ENCODE data around the gene GNPDA1.
A peak's percentile ranks its signal among the peaks of the same experiment; 100 is the strongest.
"Not testable (repeated sequence)": the region's sequence is repeated elsewhere in the genome, so short reads cannot be mapped to it uniquely, and the experiment has no call there.

The GNPDA1 gene

DNA sequence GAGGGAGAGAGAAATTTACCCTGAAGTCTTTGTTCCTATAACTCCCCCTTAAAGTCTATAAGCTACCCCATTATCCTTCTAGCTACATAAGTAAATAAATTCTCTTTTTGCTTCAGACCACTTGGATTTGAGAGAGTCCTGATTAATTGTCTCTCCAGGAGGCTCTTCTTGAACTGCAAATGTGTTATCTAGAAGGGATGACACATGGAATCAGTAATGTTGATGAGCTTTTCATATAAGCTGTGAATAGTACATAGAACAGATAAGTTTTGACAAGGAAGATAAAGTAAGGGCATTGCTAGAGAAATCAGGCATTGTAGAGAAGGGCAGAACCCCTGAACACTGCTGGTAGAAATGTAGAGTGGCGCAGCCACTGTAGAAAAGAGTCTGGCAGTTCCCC lies 42.5 kb upstream of the GNPDA1 start:
- Histone ChIP-seq H3K27ac (ENCODE audit: low read length, poor library complexity, severe bottlenecking) (no peak overlapping the region), H3K23ac (ENCODE audit: low read length in 2 of 2) (no peak overlapping the region), H4K91ac (ENCODE audit: low read length) (no peak overlapping the region), H3K9me3 (ENCODE audit: control insufficient read depth, low read length) (no peaks in the 10 kb centered on the region), H3K4ac (ENCODE audit: low read depth in 1 of 2, low read length in 2 of 2) (no peak overlapping the region), H3K9ac (ENCODE audit: low read length) (no peak overlapping the region), H4K8ac (ENCODE audit: low read length) (no peak overlapping the region), H2BK5ac (ENCODE audit: low read depth, low read length, poor library complexity, severe bottlenecking) (no peak overlapping the region), H2AFZ (ENCODE audit: low read depth, low read length) (no peak overlapping the region), H3K27me3 (ENCODE audit: control insufficient read depth in 1 of 2, insufficient read depth in 1 of 2, low read length in 2 of 2) (no peaks in the 10 kb centered on the region), H3K18ac (ENCODE audit: low read depth in 1 of 2, low read length in 2 of 2) (no peak overlapping the region), H3K14ac (ENCODE audit: low read length in 2 of 2) (no peak overlapping the region), H3K4me3 (ENCODE audit: insufficient read depth in 1 of 2, low read depth in 1 of 2, low read length in 2 of 2) (no peak overlapping the region), H3K4me1 (ENCODE audit: control insufficient read depth, insufficient read depth, low read depth, low read length) (peaks cover 2% of the 10 kb centered on the region), H3K79me1 (replicated peaks; ENCODE audit: low read length, poor library complexity, severe bottlenecking) (no peaks in the 10 kb centered on the region), H3K36me3 (ENCODE audit: control insufficient read depth in 1 of 2, insufficient read depth in 2 of 2, low read depth in 1 of 2, low read length in 2 of 2) (no peaks in the 10 kb centered on the region), H2BK120ac (ENCODE audit: low read depth, low read length) (no peak overlapping the region), H3K4me2 (ENCODE audit: low read length, poor library complexity, severe bottlenecking) (no peak overlapping the region), H2BK12ac (ENCODE audit: low read length in 2 of 2) (no peak overlapping the region), H2BK15ac (ENCODE audit: low read depth, poor library complexity, severe bottlenecking) (no peak overlapping the region), H2AK5ac (ENCODE audit: low read length, severe bottlenecking) (no peak overlapping the region)
- DNase-seq = no peak
- WGBS = 80% methylated on average over 1 of the region's 1 CpG

DNA sequence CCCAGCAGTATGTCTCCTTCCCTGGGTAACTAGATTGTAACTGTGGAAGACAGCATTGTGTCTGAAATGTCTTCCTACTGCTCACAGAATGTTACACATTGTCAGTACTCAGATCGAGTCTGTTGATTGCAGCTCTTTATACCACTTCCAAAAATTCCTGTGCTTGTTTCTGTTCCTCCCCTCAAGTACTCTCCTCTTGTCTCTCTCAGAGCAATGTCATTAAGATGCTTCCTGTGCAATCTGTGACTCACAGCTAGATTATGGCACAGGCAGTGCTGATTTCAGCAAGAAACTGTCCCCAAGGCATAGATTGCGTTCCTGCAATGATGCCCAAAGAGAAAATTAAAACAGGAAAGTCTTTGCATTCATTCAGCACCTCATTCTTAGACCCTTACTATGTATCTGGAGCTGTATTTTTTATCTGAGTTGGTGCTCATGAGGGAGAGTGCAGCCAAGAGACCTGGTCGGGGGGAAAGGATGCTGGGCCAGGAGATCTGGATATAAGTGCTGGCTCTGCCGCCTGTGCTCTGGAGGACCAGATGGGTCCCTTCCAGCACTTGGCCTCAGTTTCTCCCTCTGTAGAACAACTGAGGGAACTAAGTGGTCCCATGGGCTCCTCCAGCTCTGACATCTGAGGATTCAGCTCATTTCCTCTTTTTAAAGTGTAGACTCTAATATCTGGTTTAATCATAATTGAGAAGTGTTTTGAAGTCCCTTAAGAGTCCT lies 40.8 kb upstream of the GNPDA1 start:
- no peak overlapping the region for H4K91ac ChIP-seq (ENCODE audit: low read length)
- no peaks in the 10 kb centered on the region for H3K9me3 ChIP-seq (ENCODE audit: control insufficient read depth, low read length)
- H3K4me1 ChIP-seq (ENCODE audit: control insufficient read depth, insufficient read depth, low read depth, low read length) = peaks cover 2% of the 10 kb centered on the region
- H3K14ac ChIP-seq (ENCODE audit: low read length in 2 of 2) = no peak overlapping the region
- H2AK5ac ChIP-seq (ENCODE audit: low read length, severe bottlenecking) = no peak overlapping the region
- H3K27me3 ChIP-seq (ENCODE audit: control insufficient read depth in 1 of 2, insufficient read depth in 1 of 2, low read length in 2 of 2) = peaks cover 0 to 3% of the 10 kb centered on the region in 2 experiments
- H3K4ac ChIP-seq (ENCODE audit: low read depth in 1 of 2, low read length in 2 of 2) = no peak overlapping the region
- H3K18ac ChIP-seq (ENCODE audit: low read depth in 1 of 2, low read length in 2 of 2) = no peak overlapping the region
- no peak overlapping the region for H3K27ac ChIP-seq (ENCODE audit: low read length, poor library complexity, severe bottlenecking)
- H3K79me1 ChIP-seq (replicated peaks; ENCODE audit: low read length, poor library complexity, severe bottlenecking) = no peaks in the 10 kb centered on the region
- peak overlapping the region; percentile 57 for H3K9ac ChIP-seq (ENCODE audit: low read length)
- DNase-seq = peak; percentile 77
- H3K4me2 ChIP-seq (ENCODE audit: low read length, poor library complexity, severe bottlenecking) = no peak overlapping the region
- peak overlapping the region in 1 of 2 experiments; percentile 16 for H3K4me3 ChIP-seq (ENCODE audit: insufficient read depth in 1 of 2, low read depth in 1 of 2, low read length in 2 of 2)
- H3K36me3 ChIP-seq (ENCODE audit: control insufficient read depth in 1 of 2, insufficient read depth in 2 of 2, low read depth in 1 of 2, low read length in 2 of 2) = no peaks in the 10 kb centered on the region
- H2BK120ac ChIP-seq (ENCODE audit: low read depth, low read length) = no peak overlapping the region
- peak overlapping the region in 1 of 2 experiments; percentile 48 for H2BK12ac ChIP-seq (ENCODE audit: low read length in 2 of 2)
- H2AFZ ChIP-seq (ENCODE audit: low read depth, low read length) = no peak overlapping the region
- no peak overlapping the region for H2BK5ac ChIP-seq (ENCODE audit: low read depth, low read length, poor library complexity, severe bottlenecking)
- H2BK15ac ChIP-seq (ENCODE audit: low read depth, poor library complexity, severe bottlenecking) = no peak overlapping the region
- H4K8ac ChIP-seq (ENCODE audit: low read length) = no peak overlapping the region
- no peak overlapping the region for H3K23ac ChIP-seq (ENCODE audit: low read length in 2 of 2)
- WGBS = 37% methylated on average over 3 of the region's 4 CpGs

DNA sequence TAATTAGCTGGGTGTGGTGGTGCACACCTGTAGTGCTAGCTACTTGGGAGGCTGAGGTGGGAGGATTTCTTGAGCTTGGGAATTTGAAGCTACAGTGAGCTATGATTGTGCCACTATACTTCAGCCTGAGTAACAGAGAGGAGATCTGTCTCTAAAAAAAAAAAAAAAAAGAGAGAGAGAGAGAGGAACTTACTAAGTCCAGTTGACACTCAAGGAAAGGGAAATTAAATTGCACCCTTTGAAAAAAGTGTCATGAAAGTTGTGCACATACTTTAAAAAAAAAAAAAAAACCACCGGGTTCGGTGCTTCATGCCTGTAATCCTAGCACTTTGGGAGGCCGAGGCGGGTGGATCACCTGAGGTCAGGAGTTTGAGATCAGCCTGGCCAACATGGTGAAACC lies 39.2 kb upstream of the GNPDA1 start:
- not testable (repeated sequence) for DNase-seq; H3K4me1 ChIP-seq (ENCODE audit: control insufficient read depth, insufficient read depth, low read depth, low read length); H4K8ac ChIP-seq (ENCODE audit: low read length); H3K14ac ChIP-seq (ENCODE audit: low read length in 2 of 2); H3K36me3 ChIP-seq (ENCODE audit: control insufficient read depth in 1 of 2, insufficient read depth in 2 of 2, low read depth in 1 of 2, low read length in 2 of 2); H3K4me3 ChIP-seq (ENCODE audit: insufficient read depth in 1 of 2, low read depth in 1 of 2, low read length in 2 of 2); H3K4me2 ChIP-seq (ENCODE audit: low read length, poor library complexity, severe bottlenecking); H3K18ac ChIP-seq (ENCODE audit: low read depth in 1 of 2, low read length in 2 of 2); H4K91ac ChIP-seq (ENCODE audit: low read length); H2BK5ac ChIP-seq (ENCODE audit: low read depth, low read length, poor library complexity, severe bottlenecking); H3K79me1 ChIP-seq (replicated peaks; ENCODE audit: low read length, poor library complexity, severe bottlenecking); H2BK120ac ChIP-seq (ENCODE audit: low read depth, low read length); H2AK5ac ChIP-seq (ENCODE audit: low read length, severe bottlenecking); H3K27me3 ChIP-seq (ENCODE audit: control insufficient read depth in 1 of 2, insufficient read depth in 1 of 2, low read length in 2 of 2); H2AFZ ChIP-seq (ENCODE audit: low read depth, low read length); H3K9ac ChIP-seq (ENCODE audit: low read length); H3K27ac ChIP-seq (ENCODE audit: low read length, poor library complexity, severe bottlenecking); H2BK12ac ChIP-seq (ENCODE audit: low read length in 2 of 2); H3K9me3 ChIP-seq (ENCODE audit: control insufficient read depth, low read length); H2BK15ac ChIP-seq (ENCODE audit: low read depth, poor library complexity, severe bottlenecking); H3K23ac ChIP-seq (ENCODE audit: low read length in 2 of 2); H3K4ac ChIP-seq (ENCODE audit: low read depth in 1 of 2, low read length in 2 of 2)
- WGBS = 92% methylated on average over 4 of the region's 4 CpGs

DNA sequence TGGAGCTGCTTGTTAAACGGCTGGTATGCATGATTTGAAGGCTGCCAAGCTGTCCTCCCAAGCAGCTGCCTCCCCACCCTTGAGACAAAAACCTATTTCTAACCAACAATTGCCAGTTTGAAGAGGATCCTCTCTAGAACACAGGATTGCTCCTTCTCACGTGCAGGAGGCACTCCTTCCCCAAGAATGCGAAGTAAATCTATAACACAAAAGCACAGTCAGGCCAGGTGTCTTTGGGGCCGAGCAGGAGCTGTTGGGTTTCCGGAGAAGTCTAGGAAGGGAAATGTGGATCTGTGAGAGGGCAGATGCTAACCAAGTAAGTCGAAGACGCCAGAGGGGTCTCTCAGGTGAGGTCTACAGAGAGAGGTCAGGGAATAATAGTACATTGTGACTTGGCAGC lies 35.4 kb upstream of the GNPDA1 start:
- H2BK5ac ChIP-seq (ENCODE audit: low read depth, low read length, poor library complexity, severe bottlenecking) = no peak overlapping the region
- H2AK5ac ChIP-seq (ENCODE audit: low read length, severe bottlenecking) = no peak overlapping the region
- no peak overlapping the region for H2BK15ac ChIP-seq (ENCODE audit: low read depth, poor library complexity, severe bottlenecking)
- no peak overlapping the region for H4K91ac ChIP-seq (ENCODE audit: low read length)
- H3K9ac ChIP-seq (ENCODE audit: low read length) = no peak overlapping the region
- H3K4me3 ChIP-seq (ENCODE audit: insufficient read depth in 1 of 2, low read depth in 1 of 2, low read length in 2 of 2) = no peak overlapping the region
- no peak overlapping the region for H2BK120ac ChIP-seq (ENCODE audit: low read depth, low read length)
- no peak overlapping the region for H4K8ac ChIP-seq (ENCODE audit: low read length)
- no peak overlapping the region for H3K18ac ChIP-seq (ENCODE audit: low read depth in 1 of 2, low read length in 2 of 2)
- no peak overlapping the region for H3K4me2 ChIP-seq (ENCODE audit: low read length, poor library complexity, severe bottlenecking)
- no peak overlapping the region for H2AFZ ChIP-seq (ENCODE audit: low read depth, low read length)
- peaks cover 0 to 7% of the 10 kb centered on the region in 2 experiments for H3K27me3 ChIP-seq (ENCODE audit: control insufficient read depth in 1 of 2, insufficient read depth in 1 of 2, low read length in 2 of 2)
- no peak overlapping the region for H2BK12ac ChIP-seq (ENCODE audit: low read length in 2 of 2)
- no peaks in the 10 kb centered on the region for H3K9me3 ChIP-seq (ENCODE audit: control insufficient read depth, low read length)
- no peak for DNase-seq
- H3K27ac ChIP-seq (ENCODE audit: low read length, poor library complexity, severe bottlenecking) = no peak overlapping the region
- H3K14ac ChIP-seq (ENCODE audit: low read length in 2 of 2) = no peak overlapping the region
- no peak overlapping the region for H3K23ac ChIP-seq (ENCODE audit: low read length in 2 of 2)
- no peak overlapping the region for H3K4ac ChIP-seq (ENCODE audit: low read depth in 1 of 2, low read length in 2 of 2)
- 72% methylated on average over 7 of the region's 7 CpGs for WGBS
- no peaks in the 10 kb centered on the region for H3K4me1 ChIP-seq (ENCODE audit: control insufficient read depth, insufficient read depth, low read depth, low read length)
- H3K36me3 ChIP-seq (ENCODE audit: control insufficient read depth in 1 of 2, insufficient read depth in 2 of 2, low read depth in 1 of 2, low read length in 2 of 2) = no peaks in the 10 kb centered on the region
- no peaks in the 10 kb centered on the region for H3K79me1 ChIP-seq (replicated peaks; ENCODE audit: low read length, poor library complexity, severe bottlenecking)

Measured in mesenchymal stem cell (in vitro differentiated cells and primary cell).